BJ (cell line): ENCODE results near the gene RAB3IP. TPM values are rescaled to one million over a fixed set of nuclear protein-coding genes. Genes with fewer than 3 reads are reported as not detected.

ENCODE experiments used
- CTCF ChIA-PET: fragments of 350-600 bp; formaldehyde crosslinking; extraction: SDS; loops from one replicate; lab custom pipeline; 2021; ENCODE audit warnings: antibody characterized with exemption, inconsistent platforms; lab: Yijun Ruan, JAX
- POLR2A ChIA-PET: fragments of 300-600 bp; sonication (Branson Sonifier 250); formaldehyde crosslinking; extraction: SDS; loops from one replicate; lab custom pipeline; 2021; ENCODE audit warnings: antibody characterized with exemption; lab: Charles Lee
- DNase-seq: peaks from one replicate; pipeline ENCODE4 v3.0.0-alpha.2; 2011; ENCODE audit warnings: low read depth
- H3K27me3 ChIP-seq: 2 replicates; pipeline ENCODE4 v1.6.0; 2011; ENCODE audit warnings: low read length; ENCODE audit not compliant: control insufficient read depth, insufficient read depth
- H3K36me3 ChIP-seq: 2 replicates; pipeline ENCODE4 v1.5.1; 2011; ENCODE audit warnings: low read length; ENCODE audit not compliant: control insufficient read depth, insufficient read depth
- H3K4me3 ChIP-seq: 2 replicates; pipeline ENCODE4 v1.5.1; 2011; ENCODE audit warnings: low read depth, mild to moderate bottlenecking, control low read depth, low read length
- CTCF ChIP-seq: IDR thresholded peaks from 2 replicates; pipeline ENCODE4 v1.5.1; 2011; ENCODE audit warnings: low read depth, mild to moderate bottlenecking, control low read depth, inconsistent platforms, low read length, moderate library complexity; ENCODE audit not compliant: insufficient read depth
- polyA plus RNA-seq: library from polyadenylated mRNA; depleted of rRNA; stranded (reverse); fragments of >200 nt; gene quantifications from 2 replicates; pipeline ENCODE4 v1.2.3, GENCODE V29; 2011

Gene RAB3IP
- polyA plus RNA-seq, 1 experiment, result 2.1 TPM

DNA sequence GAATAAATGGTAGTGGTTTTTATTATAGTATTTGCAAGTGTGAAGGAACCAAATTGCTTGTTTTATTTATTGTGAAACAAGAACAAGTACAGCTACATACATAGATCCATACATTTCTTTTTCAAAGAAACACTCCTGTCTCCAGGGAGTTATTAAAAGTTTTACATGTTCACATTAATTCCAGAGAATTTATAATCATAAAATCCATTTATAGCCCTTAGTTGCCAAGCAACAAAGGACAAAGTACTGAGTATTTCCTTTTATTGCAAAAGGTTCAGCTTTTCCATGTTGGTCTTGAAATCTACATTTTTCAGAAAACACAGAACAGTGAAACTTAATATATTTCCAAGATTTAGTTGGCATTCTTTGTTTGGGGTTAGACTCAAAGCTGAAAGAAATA lies 95.9 kb downstream of the RAB3IP start:
- CTCF ChIA-PET, result no interaction called here
- Histone ChIP-seq H3K36me3 (no peaks in the 10 kb centered on the region), H3K4me3 (no peak overlapping the region), H3K27me3 (no peaks in the 10 kb centered on the region)
- TF ChIP-seq CTCF, result no peak
- DNase-seq, result no peak
- POLR2A ChIA-PET, result no interaction called here

DNA sequence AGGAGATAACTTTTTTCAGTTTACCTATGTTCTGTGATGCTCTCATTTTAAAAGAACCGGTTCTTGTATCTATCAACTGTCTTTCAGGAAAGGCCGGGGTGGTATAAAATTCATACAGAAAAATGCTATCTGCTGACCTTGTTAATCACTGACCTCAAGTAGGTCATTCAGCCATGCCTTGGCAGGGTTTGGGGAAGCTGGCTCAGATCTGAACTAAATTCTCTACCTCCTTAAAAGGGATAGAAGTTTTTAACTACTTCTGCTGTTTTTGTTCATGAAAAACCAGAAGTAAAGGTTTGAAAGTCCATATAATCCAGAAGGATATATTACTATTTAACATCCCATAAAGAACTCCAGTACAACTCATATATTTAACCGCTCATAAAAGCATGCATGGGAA lies 96.4 kb downstream of the RAB3IP start:
- no peak for TF ChIP-seq CTCF
- POLR2A ChIA-PET, result no interaction called here
- Histone ChIP-seq H3K4me3 (no peak overlapping the region), H3K27me3 (no peaks in the 10 kb centered on the region), H3K36me3 (no peaks in the 10 kb centered on the region)
- CTCF ChIA-PET, result no interaction called here
- DNase-seq, result no peak

DNA sequence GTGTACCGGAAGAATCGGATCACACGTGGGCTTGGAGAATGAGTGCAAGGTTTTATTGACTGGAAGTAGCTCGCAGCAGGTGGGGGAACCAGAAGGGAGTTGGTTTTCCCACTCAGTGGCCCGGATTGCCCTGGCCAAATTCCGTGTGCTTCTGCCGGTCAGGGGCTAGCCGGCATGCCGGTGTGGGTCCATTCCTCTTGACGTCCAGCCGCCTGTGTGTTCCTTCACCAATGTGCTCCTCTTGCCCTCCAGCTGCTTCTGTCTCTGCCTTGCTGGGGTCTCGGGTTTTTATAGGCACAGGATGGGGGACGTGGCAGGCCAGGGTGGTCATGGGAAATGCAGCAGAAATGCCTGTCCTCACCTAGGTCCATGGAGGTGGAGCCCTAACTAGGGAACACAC lies 97.4 kb downstream of the RAB3IP start:
- no peaks in the 10 kb centered on the region for H3K27me3 ChIP-seq
- POLR2A ChIA-PET, result no interaction called here
- DNase-seq, result no peak
- no peak for TF ChIP-seq CTCF
- H3K36me3 ChIP-seq, result no peaks in the 10 kb centered on the region
- H3K4me3 ChIP-seq, result no peak overlapping the region
- CTCF ChIA-PET, result no interaction called here

GRCh38 chr12:69837191-69837590 lies 98.5 kb downstream of the RAB3IP start:
- POLR2A ChIA-PET, result no interaction called here
- CTCF ChIA-PET, result no interaction called here
- no peaks in the 10 kb centered on the region for H3K36me3 ChIP-seq

GRCh38 chr12:69837657-69838415 lies 99.2 kb downstream of the RAB3IP start:
- POLR2A ChIA-PET, result no interaction called here
- TF ChIP-seq CTCF, result no peak
- no peaks in the 10 kb centered on the region for H3K36me3 ChIP-seq
- CTCF ChIA-PET, result no interaction called here
- H3K4me3 ChIP-seq, result no peak overlapping the region
- no peak for DNase-seq
- H3K27me3 ChIP-seq, result no peaks in the 10 kb centered on the region

More at GRCh38 chr12:69837191-69837590, 98.5 kb downstream of the RAB3IP start:
- H3K4me3 ChIP-seq, result no peak overlapping the region
- no peaks in the 10 kb centered on the region for H3K27me3 ChIP-seq
- DNase-seq, result no peak
- no peak for TF ChIP-seq CTCF
